NCI-H2196 treated with DMSO at 0.1 percent for 48 hours (cell line): Measurements from ENCODE around the gene PHC2.

Experiments
- DNase-seq: peaks from one replicate; lab custom pipeline; 2025; ENCODE audit not compliant: unreplicated experiment; lab: John Stamatoyannopoulos, UW

Gene PHC2

DNA sequence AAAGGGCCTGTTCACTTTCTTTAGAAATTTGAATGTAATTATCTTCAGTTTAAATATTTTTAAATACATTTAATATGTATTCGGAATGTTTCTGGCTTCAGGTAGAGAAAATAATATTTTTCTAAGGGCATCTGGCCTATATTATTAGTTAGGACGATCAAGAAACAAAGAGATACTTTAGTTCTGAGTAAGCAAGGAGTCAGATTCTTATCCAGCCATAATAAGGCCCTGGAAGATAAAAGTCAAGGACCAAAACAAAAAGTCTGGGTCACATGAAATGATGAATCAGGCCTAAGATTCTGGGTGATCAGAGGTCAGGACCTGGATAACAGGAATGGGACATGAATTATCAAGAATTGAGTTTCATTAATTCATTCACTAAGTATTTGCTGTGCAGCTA lies 6.3 kb downstream of the PHC2 start:
- no peak for DNase-seq

- no peak for DNase-seq
Measured at GRCh38 chr1:33424205-33424604, 6.7 kb downstream of the PHC2 start.

DNA sequence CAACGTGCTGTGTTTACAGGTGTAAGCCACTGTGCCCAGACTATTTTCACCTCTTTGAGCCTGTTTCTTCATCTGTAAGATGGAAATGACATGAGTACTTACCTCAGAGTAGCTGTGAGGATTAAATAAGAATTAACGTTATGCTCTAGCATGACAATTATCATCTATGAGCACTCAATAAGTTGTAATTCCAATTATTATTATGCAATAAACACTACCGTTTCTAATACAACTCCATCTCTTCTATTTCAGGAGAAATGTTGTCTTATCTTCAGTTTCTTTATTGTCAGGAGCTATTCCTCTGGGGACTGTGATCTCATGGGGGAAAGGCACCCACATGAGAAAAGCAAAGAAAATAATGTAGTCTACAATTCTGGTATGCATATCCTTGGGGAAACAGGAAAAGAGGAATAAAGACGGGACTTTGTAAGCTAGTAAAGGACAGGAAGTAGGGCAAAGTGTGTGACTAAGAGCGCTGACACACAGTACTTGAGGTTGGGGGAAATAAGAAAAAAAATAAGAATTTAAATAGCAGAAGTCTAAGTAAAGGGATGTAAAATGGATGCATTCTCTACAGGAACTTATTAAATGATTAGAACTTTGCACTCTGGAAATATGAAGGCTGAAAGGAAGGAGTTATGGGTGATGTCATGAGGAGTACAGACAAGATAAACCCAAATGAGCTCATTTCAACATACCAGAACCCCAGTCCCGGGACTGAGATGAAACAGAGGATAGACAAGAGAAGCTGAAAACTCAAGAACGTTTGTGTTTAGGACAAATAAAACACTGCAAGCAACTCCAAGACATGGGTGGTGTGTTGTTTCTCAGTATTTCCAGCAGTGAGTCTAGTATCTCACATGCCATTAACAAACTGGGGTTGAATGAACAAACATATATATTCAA lies 9.8 kb downstream of the PHC2 start:
- DNase-seq, result no peak

- no peak for DNase-seq
Measured at GRCh38 chr1:33418811-33419210, 12.1 kb downstream of the PHC2 start.

DNA sequence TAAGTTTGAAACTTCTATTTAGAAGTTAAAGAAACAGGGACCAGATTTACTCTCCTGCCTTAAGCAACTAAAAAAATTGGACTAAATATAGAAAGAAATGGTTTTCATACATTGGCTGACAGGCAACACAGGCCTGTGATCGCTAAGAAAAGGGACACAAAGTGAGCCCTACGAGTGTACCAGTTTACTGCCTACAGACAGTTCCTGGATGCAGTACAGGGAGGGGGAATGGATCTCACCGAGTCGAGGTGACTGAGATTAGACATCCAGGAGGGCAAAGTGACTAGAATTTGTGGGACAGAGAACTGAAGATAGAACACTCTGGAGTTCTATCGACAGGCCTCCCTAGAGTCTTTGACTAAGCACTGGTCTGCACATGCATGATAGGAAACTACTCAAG lies 16.0 kb downstream of the PHC2 start:
- DNase-seq, result no peak

DNA sequence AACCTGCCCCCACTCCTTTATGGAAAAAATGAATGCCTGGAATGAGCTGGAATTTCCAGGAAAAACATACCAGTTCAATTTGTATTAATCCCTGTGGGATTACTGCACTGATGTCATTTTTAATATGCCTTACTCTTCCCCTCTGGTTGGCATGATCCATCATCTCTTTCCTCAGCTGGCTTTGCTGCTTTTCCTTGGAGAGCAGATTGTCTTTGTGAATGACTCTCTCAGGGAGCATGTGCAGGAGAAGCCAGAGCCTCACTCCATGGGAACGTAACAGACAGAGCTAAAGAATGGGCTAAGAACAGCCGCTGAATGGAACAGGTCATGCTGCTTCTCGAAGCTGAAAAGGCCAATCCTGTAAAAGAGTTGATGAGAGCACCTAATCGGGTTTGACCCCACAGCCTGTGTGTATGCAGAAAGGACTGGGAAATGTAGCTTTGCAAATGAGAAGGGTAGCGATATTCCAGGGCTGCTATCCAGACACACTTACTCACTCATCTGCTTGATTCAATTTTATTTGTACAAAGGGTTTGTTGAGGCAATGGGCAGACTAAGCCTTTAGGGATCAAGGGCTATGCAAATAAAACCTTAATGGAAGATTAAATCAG lies 20.7 kb downstream of the PHC2 start:
- DNase-seq, result no peak

DNA sequence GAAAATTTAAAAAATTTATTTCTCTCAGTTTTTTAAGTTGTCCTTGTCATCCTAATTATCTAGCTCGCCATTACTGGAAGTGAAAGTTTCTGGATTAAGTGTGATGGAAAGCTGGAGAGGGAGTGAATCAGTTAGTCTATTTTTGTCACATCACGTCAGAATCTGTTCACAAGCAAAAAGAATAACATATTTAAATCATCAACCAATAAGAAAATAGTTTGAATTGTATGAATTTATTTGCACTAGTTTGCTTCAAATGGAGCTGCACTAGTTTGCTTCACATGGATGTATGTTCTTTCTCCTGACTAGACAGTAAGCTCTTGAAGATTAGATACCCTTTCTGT lies 22.8 kb downstream of the PHC2 start:
- DNase-seq, result no peak

DNA sequence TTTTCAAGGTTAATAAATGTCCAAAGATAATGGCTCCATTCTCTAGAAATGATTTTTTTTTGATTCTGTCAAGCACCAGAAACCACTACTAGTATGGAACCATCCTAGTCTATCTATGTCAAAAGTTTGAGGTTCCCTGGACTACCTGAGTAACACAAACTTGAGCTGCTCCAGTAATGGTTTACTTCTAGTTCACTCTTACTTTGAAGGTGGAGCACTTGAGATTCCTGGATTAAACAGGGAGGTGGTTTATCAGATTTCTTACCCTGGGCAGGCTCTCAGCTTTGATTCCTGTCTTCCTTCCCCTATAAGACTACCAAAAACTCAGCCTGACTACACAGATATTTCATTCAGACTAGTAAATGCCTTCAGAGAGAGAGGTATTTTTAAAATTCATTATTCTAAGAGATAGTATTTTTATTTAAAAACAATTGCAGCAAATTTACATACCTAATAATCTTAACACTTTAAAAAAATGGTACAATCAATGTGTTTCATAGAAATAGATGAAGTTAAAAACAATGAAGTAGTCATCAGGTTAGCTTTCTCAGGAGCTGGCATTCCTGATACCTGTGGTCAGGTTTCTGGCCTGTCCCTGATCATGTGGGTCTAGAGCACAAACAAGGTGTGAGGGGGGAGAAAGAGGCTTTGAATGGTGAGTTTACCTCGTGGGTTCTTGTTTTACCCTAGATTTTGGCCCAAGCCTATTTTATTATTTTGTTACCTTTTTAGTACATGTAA lies 23.4 kb downstream of the PHC2 start:
- no peak for DNase-seq

GRCh38 chr1:33402206-33402605 lies 28.7 kb downstream of the PHC2 start:
- DNase-seq, result no peak

- no peak for DNase-seq
Measured at GRCh38 chr1:33401471-33401870, 29.4 kb downstream of the PHC2 start.

DNA sequence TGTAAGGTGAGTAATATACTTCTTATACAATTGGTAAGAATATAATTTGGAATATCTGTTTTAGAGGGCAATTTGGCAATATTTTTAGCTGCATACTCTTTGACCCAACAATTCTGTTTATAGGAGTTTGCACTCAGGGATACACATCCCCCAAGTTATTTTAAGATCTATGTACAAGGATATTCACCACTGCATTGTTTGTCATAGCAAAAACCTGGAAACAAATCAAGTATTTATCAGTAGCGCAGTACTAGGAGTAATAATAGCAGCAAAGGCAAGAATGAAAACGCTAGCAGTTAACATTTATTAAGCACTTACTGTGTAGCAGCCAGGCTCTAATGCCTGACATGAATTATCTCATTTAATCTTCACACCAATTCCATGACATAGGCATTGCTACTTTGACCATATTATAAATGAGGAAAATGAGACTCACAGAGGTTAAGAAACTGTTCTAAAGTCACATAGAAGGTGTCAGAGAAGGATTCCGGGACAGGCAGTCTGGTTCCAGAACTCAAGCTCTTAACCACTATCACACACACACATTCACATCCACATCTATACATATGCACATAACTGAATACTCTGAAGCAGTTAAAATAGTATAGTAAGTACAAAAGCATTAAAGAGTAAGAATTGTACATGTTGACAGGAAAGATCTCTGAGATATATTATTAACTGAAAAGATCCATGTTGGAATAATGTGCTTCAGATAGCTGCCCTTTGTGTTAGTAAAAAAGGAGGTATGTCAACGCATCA lies 30.6 kb downstream of the PHC2 start:
- no peak for DNase-seq

- no peak for DNase-seq
Measured at GRCh38 chr1:33399375-33399774, 31.5 kb downstream of the PHC2 start.

GRCh38 chr1:33397994-33398393 lies 32.9 kb downstream of the PHC2 start:
- DNase-seq, result no peak

- no peak for DNase-seq
Measured at GRCh38 chr1:33397125-33397506, 33.8 kb downstream of the PHC2 start.

GRCh38 chr1:33396188-33397124 lies 34.4 kb downstream of the PHC2 start:
- no peak for DNase-seq

- no peak for DNase-seq
Measured at GRCh38 chr1:33394770-33395169, 36.1 kb downstream of the PHC2 start.

- DNase-seq, result no peak
Measured at GRCh38 chr1:33393991-33394390, 36.9 kb downstream of the PHC2 start.

DNA sequence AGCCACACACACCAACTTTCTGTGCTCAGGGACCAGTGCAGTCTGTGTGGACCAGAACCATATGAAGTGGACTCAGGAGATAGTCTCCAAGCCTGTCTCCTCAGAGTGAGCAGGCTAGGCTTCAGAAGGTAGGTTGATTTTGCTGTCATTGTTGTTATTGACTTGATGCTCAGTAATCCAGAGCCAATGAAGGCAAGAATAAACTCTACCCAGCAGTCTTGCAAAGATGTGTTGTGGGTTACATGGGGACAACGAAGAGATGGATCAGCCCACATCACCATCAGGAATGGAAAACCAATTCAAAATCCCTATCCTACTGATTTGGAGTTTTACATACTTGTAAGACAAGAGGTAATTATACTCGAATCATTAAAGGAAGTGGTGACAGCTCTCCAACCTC lies 37.4 kb downstream of the PHC2 start:
- DNase-seq, result no peak

DNA sequence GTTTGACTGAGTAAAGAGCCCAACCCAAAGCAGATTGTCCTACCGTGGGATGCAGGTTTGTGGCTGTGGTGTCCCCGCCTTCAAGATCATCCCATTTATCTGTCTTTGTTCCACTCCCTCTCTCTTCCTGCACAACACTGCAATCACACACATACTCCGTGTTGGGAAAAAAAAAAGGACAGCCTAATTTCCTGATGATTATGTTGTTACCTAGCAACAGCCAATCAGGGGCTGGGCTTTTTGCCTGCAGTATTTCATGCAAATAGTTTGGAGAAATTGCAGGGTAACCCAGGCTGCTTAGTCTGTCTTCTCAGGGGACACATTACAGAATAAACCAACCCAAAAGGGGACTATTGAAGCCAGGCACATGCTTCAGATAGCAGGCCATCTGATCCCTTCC lies 38.3 kb downstream of the PHC2 start:
- DNase-seq, result no peak

DNA sequence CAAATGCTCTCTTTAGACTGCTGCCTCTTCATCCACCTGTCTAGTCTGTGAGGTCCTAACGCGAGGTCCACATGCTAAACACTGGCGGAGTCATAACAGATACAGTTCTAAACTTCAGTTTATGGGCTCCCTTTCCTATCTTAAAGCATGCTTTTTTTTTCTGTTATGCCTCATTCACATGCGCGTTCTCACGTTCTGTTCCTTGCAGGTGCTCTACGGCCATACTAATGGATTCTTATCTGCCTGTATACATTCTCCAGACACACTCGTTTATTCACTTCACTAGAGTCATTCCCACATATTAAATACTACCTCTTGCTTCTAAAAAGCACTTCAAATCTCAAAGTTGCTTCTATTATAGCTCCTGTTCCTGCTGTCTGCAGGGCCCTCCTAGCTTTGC lies 38.7 kb downstream of the PHC2 start:
- no peak for DNase-seq
